GM12801 (cell line): ENCODE measurements around the gene PCDHGC3.

Source experiments
- TF ChIP-seq, protein P1 (sequence below): IDR thresholded peaks from one replicate; pipeline ENCODE4 v1.5.1; 2011; ENCODE audit warnings: control low read depth; ENCODE audit not compliant: insufficient read length; ENCODE audit errors: extremely low read depth

Gene PCDHGC3

DNA sequence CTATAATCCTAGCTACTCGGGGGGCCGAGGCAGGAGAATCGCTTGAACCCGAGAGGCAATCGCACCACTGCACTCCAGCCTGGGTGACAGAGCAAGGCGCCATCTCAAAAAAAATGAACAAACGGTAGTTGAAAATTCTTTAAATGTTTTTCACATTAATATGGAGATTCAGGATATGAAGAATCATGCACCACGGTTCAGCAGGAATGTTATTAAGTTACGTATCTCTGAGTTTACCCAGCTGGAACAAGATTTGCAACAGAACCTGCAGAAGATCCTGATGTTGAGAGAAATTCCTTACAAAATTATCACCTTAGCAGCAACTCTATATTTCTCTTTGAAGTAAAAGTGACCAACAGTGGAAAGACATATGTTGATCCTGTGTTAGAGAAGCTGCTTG, 35.4 kb upstream of the PCDHGC3 start:
- TF ChIP-seq, protein P1, sequence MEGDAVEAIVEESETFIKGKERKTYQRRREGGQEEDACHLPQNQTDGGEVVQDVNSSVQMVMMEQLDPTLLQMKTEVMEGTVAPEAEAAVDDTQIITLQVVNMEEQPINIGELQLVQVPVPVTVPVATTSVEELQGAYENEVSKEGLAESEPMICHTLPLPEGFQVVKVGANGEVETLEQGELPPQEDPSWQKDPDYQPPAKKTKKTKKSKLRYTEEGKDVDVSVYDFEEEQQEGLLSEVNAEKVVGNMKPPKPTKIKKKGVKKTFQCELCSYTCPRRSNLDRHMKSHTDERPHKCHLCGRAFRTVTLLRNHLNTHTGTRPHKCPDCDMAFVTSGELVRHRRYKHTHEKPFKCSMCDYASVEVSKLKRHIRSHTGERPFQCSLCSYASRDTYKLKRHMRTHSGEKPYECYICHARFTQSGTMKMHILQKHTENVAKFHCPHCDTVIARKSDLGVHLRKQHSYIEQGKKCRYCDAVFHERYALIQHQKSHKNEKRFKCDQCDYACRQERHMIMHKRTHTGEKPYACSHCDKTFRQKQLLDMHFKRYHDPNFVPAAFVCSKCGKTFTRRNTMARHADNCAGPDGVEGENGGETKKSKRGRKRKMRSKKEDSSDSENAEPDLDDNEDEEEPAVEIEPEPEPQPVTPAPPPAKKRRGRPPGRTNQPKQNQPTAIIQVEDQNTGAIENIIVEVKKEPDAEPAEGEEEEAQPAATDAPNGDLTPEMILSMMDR: no peak

DNA sequence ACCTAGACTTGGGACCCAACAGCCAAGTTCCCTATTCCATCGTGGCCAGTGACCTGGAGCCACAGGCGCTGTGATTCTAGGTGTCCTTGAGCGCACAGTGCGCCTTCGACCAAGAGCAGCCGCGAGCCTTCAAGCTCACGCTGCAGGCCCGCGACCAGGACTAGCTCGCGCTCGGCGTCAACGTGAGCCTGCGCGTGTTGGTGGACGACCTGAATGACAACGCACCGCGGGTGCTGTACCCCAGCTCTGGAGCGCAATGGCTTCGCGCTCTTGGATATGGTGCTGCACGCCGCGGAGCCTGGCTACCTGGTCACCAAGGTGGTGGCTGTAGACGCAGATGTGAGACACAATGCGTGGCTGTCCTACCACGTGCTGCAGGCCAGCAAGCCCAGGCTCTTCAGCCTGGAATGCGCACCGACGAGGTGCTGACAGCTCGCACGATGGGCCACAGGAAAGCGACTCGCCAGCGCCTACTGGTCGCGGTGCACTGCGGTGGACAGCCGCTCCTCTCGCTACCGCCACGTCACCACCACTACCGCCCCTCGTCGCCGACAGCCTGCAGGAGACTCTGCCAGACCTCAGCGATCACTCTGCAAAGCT, 34.1 kb upstream of the PCDHGC3 start:
- TF ChIP-seq, protein P1: no peak

DNA sequence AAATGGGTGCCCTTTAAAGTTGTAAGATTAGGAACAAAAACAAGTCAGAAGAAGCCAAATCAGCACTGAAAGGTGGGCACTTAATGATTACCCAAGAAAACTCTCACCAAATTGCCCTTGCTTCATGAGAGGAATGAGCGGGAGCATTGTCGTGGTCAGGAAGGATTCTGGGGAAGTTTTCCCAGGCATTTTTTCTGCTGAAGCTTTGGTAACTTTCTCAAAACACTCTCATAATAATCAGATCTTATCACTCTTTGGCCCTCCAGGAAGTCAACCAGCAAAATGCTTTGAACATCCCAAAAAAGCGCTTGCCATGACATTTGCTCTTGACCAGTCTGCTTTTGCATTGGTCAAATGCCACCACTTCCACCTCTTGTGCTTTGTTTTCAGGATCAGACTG, 10.4 kb upstream of the PCDHGC3 start:
- TF ChIP-seq, protein P1: no peak

DNA sequence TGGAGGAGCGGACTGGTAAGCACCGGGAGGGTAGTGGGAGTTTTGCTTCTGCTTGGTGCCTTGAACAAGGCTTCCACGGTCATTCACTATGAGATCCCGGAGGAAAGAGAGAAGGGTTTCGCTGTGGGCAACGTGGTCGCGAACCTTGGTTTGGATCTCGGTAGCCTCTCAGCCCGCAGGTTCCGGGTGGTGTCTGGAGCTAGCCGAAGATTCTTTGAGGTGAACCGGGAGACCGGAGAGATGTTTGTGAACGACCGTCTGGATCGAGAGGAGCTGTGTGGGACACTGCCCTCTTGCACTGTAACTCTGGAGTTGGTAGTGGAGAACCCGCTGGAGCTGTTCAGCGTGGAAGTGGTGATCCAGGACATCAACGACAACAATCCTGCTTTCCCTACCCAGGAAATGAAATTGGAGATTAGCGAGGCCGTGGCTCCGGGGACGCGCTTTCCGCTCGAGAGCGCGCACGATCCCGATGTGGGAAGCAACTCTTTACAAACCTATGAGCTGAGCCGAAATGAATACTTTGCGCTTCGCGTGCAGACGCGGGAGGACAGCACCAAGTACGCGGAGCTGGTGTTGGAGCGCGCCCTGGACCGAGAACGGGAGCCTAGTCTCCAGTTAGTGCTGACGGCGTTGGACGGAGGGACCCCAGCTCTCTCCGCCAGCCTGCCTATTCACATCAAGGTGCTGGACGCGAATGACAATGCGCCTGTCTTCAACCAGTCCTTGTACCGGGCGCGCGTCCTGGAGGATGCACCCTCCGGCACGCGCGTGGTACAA, 556 bp downstream of the PCDHGC3 start:
- TF ChIP-seq, protein P1: no peak

DNA sequence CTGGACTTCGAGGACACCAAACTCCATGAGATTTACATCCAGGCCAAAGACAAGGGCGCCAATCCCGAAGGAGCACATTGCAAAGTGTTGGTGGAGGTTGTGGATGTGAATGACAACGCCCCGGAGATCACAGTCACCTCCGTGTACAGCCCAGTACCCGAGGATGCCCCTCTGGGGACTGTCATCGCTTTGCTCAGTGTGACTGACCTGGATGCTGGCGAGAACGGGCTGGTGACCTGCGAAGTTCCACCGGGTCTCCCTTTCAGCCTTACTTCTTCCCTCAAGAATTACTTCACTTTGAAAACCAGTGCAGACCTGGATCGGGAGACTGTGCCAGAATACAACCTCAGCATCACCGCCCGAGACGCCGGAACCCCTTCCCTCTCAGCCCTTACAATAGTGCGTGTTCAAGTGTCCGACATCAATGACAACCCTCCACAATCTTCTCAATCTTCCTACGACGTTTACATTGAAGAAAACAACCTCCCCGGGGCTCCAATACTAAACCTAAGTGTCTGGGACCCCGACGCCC, 1.3 kb downstream of the PCDHGC3 start:
- TF ChIP-seq, protein P1: no peak

DNA sequence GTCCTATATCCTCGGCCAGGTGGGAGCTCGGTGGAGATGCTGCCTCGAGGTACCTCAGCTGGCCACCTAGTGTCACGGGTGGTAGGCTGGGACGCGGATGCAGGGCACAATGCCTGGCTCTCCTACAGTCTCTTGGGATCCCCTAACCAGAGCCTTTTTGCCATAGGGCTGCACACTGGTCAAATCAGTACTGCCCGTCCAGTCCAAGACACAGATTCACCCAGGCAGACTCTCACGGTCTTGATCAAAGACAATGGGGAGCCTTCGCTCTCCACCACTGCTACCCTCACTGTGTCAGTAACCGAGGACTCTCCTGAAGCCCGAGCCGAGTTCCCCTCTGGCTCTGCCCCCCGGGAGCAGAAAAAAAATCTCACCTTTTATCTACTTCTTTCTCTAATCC, 2.0 kb downstream of the PCDHGC3 start:
- TF ChIP-seq, protein P1: no peak

DNA sequence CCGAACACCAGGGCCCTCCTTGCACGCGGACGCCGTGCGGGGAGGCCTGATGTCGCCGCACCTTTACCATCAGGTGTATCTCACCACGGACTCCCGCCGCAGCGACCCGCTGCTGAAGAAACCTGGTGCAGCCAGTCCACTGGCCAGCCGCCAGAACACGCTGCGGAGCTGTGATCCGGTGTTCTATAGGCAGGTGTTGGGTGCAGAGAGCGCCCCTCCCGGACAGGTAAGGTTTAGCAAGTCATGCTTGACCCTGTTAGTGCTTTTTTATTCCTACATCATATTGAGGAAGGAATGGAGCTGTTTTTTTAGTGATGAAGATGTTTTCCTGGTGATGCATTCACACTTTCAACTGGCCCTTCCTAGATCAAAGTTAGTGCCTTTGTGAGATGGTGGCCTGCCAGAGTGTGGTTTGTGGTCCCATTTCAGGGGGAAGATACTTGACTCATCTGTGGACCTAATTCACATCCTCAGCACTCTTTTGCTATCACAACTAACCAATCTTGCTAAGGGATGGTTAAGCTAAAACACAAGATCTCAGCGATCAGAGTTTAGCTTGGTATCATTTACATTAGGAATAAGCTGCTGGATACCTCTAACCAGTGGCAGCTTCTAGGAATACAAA, 2.7 kb downstream of the PCDHGC3 start:
- TF ChIP-seq, protein P1: no peak
